Measurements from ENCODE around the gene KRTAP10-1.

Gene KRTAP10-1

GRCh38 chr21:44548381-44548780 lies 8.4 kb upstream of the KRTAP10-1 start:
- DNase-seq (ENCODE audit: low spot score), result no peak

- no peak for DNase-seq (ENCODE audit: low spot score)
Measured at GRCh38 chr21:44547656-44548331, 7.8 kb upstream of the KRTAP10-1 start.

GRCh38 chr21:44544566-44544965 lies 4.6 kb upstream of the KRTAP10-1 start:
- no peak for DNase-seq (ENCODE audit: low spot score)

- DNase-seq (ENCODE audit: low spot score), result no peak
Measured at GRCh38 chr21:44542716-44543115, 2.7 kb upstream of the KRTAP10-1 start.

GRCh38 chr21:44540741-44541288 lies 820 bp upstream of the KRTAP10-1 start:
- no peak for DNase-seq (ENCODE audit: low spot score)

GRCh38 chr21:44539046-44539445 lies 949 bp downstream of the KRTAP10-1 start:
- no peak for DNase-seq (ENCODE audit: low spot score)

GRCh38 chr21:44537930-44538911 lies 1.8 kb downstream of the KRTAP10-1 start:
- DNase-seq (ENCODE audit: low spot score), result no peak

- DNase-seq (ENCODE audit: low spot score), result no peak
Measured at GRCh38 chr21:44535963-44536362, 4.0 kb downstream of the KRTAP10-1 start.

GRCh38 chr21:44534688-44535087 lies 5.3 kb downstream of the KRTAP10-1 start:
- no peak for DNase-seq (ENCODE audit: low spot score)

- DNase-seq (ENCODE audit: low spot score), result no peak
Measured at GRCh38 chr21:44533891-44534627, 5.9 kb downstream of the KRTAP10-1 start.

GRCh38 chr21:44533121-44533890 lies 6.7 kb downstream of the KRTAP10-1 start:
- no peak for DNase-seq (ENCODE audit: low spot score)

- DNase-seq (ENCODE audit: low spot score), result no peak
Measured at GRCh38 chr21:44532712-44533111, 7.3 kb downstream of the KRTAP10-1 start.

- no peak for DNase-seq (ENCODE audit: low spot score)
Measured at GRCh38 chr21:44531606-44532564, 8.1 kb downstream of the KRTAP10-1 start.

- no peak for DNase-seq (ENCODE audit: low spot score)
Measured at GRCh38 chr21:44530903-44531605, 8.9 kb downstream of the KRTAP10-1 start.

- no peak for DNase-seq (ENCODE audit: low spot score)
Measured at GRCh38 chr21:44530221-44530902, 9.6 kb downstream of the KRTAP10-1 start.

- DNase-seq (ENCODE audit: low spot score), result no peak
Measured at GRCh38 chr21:44529503-44530125, 10.4 kb downstream of the KRTAP10-1 start.

GRCh38 chr21:44529011-44529421 lies 11.0 kb downstream of the KRTAP10-1 start:
- no peak for DNase-seq (ENCODE audit: low spot score)

- DNase-seq (ENCODE audit: low spot score), result no peak
Measured at GRCh38 chr21:44528634-44528995, 11.4 kb downstream of the KRTAP10-1 start.
